AG04449 (cell line): ENCODE measurements around the gene GCKR.
"Not testable (repeated sequence)": the region's sequence is repeated elsewhere in the genome, so short reads cannot be mapped to it uniquely, and the experiment has no call there.

Experiments
- CTCF ChIA-PET: fragments of 350-600 bp; formaldehyde crosslinking; extraction: SDS; loops from one replicate; lab custom pipeline; 2021; ENCODE audit warnings: antibody characterized with exemption; lab: Yijun Ruan, JAX
- POLR2A ChIA-PET: fragments of 400-600, 350-600 bp; formaldehyde crosslinking; extraction: SDS; loops from one replicate; lab custom pipeline; 2020; ENCODE audit warnings: antibody characterized with exemption, inconsistent platforms; lab: Yijun Ruan, JAX
- DNase-seq: peaks from one replicate; pipeline ENCODE4 v3.0.0-alpha.2; 2010; ENCODE audit warnings: low read depth, low spot score
- H3K4me3 ChIP-seq: 2 replicates; pipeline ENCODE4 v1.5.1; 2011; ENCODE audit warnings: low read depth, mild to moderate bottlenecking, control low read depth, low read length
- CTCF ChIP-seq: IDR thresholded peaks from one replicate; pipeline ENCODE4 v1.5.1; 2011; ENCODE audit warnings: mild to moderate bottlenecking, moderate library complexity, low read length, control low read depth, inconsistent platforms; ENCODE audit not compliant: insufficient read depth; ENCODE audit errors: missing control alignments

The GCKR gene

GRCh38 chr2:27544143-27544821, 47.6 kb downstream of the GCKR start:
- TF ChIP-seq CTCF, result no peak
- H3K4me3 ChIP-seq, result no peak overlapping the region
- POLR2A ChIA-PET, result no interaction called here
- no peak for DNase-seq
- CTCF ChIA-PET, result interaction anchor here (0.6 kb wide), 1 partner anchor 867 kb away, joined by 3 read pairs; no protein-coding TSS in a partner anchor

GRCh38 chr2:27545348-27546141, 48.9 kb downstream of the GCKR start:
- peak; percentile 23 for DNase-seq
- CTCF ChIA-PET, result interaction anchor here (1.6 kb wide), 1 partner anchor 20 kb away, joined by 6 read pairs; no protein-coding TSS in a partner anchor

GRCh38 chr2:27549303-27549702, 52.7 kb downstream of the GCKR start:
- TF ChIP-seq CTCF, result no peak
- CTCF ChIA-PET, result no interaction called here
- H3K4me3 ChIP-seq, result no peak overlapping the region
- POLR2A ChIA-PET, result no interaction called here
- no peak for DNase-seq

More at GRCh38 chr2:27545348-27546141, 48.9 kb downstream of the GCKR start:
- POLR2A ChIA-PET, result no interaction called here
- H3K4me3 ChIP-seq, result no peak overlapping the region
- TF ChIP-seq CTCF, result no peak

- no peak for DNase-seq
- no peak overlapping the region for H3K4me3 ChIP-seq
- CTCF ChIA-PET, result no interaction called here
- POLR2A ChIA-PET, result no interaction called here
- no peak for TF ChIP-seq CTCF
Measured at GRCh38 chr2:27551514-27551913, 54.9 kb downstream of the GCKR start.

- ChIA-PET POLR2A (no interaction called here), CTCF (no interaction called here)
- DNase-seq, result no peak
- no peak for TF ChIP-seq CTCF
- H3K4me3 ChIP-seq, result no peak overlapping the region
Measured at GRCh38 chr2:27552941-27553340, 56.3 kb downstream of the GCKR start.

GRCh38 chr2:27554451-27554850, 57.8 kb downstream of the GCKR start:
- CTCF ChIA-PET, POLR2A ChIA-PET: not testable (repeated sequence)

GRCh38 chr2:27559228-27559627, 62.6 kb downstream of the GCKR start:
- no peak for TF ChIP-seq CTCF
- H3K4me3 ChIP-seq, result no peak overlapping the region
- DNase-seq, result no peak
- ChIA-PET CTCF (no interaction called here), POLR2A (no interaction called here)

More at GRCh38 chr2:27554451-27554850, 57.8 kb downstream of the GCKR start:
- H3K4me3 ChIP-seq, DNase-seq: not testable (repeated sequence)
